Stimulated activated CD8-positive, alpha-beta memory T cell treated with anti-CD3 and anti-CD28 coated beads, Interleukin-4, amount 100 ng/mL, for 48 hours (primary cell): Measurements from ENCODE around the gene GFI1.
"Not testable (repeated sequence)": the region's sequence is repeated elsewhere in the genome, so short reads cannot be mapped to it uniquely, and the experiment has no call there.

ENCODE experiments used
- DNase-seq: peaks from one replicate; pipeline ENCODE4 v3.0.0-alpha.2; 2020

Gene GFI1

GRCh38 chr1:92464588-92465255, 22.0 kb downstream of the GFI1 start:
- DNase-seq: no peak

GRCh38 chr1:92461364-92462097, 25.2 kb downstream of the GFI1 start:
- DNase-seq: no peak

- no peak for DNase-seq
Measured at GRCh38 chr1:92459871-92460320, 26.8 kb downstream of the GFI1 start.

- no peak for DNase-seq
Measured at GRCh38 chr1:92458146-92458545, 28.6 kb downstream of the GFI1 start.

- no peak for DNase-seq
Measured at GRCh38 chr1:92447976-92448375, 38.7 kb downstream of the GFI1 start.

GRCh38 chr1:92447033-92447681, 39.6 kb downstream of the GFI1 start:
- DNase-seq: no peak

GRCh38 chr1:92446546-92446945, 40.2 kb downstream of the GFI1 start:
- DNase-seq: no peak

- DNase-seq: no peak
Measured at GRCh38 chr1:92445865-92446264, 40.9 kb downstream of the GFI1 start.

GRCh38 chr1:92444351-92444750, 42.4 kb downstream of the GFI1 start:
- DNase-seq: no peak

- DNase-seq: no peak
Measured at GRCh38 chr1:92443893-92444292, 42.8 kb downstream of the GFI1 start.

GRCh38 chr1:92442351-92442750, 44.4 kb downstream of the GFI1 start:
- no peak for DNase-seq

GRCh38 chr1:92441697-92442342, 44.9 kb downstream of the GFI1 start:
- DNase-seq: no peak

- DNase-seq: no peak
Measured at GRCh38 chr1:92441316-92441696, 45.4 kb downstream of the GFI1 start.

- no peak for DNase-seq
Measured at GRCh38 chr1:92439291-92439690, 47.4 kb downstream of the GFI1 start.

GRCh38 chr1:92434572-92434971, 52.2 kb downstream of the GFI1 start:
- not testable (repeated sequence) for DNase-seq

GRCh38 chr1:92430030-92430429, 56.7 kb downstream of the GFI1 start:
- DNase-seq: no peak

- no peak for DNase-seq
Measured at GRCh38 chr1:92425617-92426016, 61.1 kb downstream of the GFI1 start.
